ENCODE measurements around the gene ERN1.
A peak's percentile ranks its signal among the peaks of the same experiment; 100 is the strongest.

Gene ERN1

DNA sequence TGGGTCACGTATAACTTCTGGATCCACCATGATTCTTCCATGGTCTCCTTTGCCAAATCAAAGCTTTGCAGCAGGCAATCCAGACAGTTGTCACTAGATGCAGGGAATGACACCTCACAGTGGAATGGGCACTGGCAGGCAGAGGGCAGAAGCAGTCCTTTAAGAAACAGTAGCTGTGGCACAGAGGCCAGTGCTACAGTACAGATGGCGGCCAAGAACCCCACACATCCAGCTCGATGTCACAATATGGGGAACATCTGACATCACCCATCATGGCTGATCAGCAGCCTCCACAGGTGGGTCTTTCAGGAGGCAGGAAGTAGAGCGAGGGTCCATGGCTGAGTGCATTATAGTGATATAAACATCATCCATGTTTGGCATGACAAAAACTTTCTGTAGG, 18.8 kb upstream of the ERN1 start:
- TF ChIP-seq, protein P1, sequence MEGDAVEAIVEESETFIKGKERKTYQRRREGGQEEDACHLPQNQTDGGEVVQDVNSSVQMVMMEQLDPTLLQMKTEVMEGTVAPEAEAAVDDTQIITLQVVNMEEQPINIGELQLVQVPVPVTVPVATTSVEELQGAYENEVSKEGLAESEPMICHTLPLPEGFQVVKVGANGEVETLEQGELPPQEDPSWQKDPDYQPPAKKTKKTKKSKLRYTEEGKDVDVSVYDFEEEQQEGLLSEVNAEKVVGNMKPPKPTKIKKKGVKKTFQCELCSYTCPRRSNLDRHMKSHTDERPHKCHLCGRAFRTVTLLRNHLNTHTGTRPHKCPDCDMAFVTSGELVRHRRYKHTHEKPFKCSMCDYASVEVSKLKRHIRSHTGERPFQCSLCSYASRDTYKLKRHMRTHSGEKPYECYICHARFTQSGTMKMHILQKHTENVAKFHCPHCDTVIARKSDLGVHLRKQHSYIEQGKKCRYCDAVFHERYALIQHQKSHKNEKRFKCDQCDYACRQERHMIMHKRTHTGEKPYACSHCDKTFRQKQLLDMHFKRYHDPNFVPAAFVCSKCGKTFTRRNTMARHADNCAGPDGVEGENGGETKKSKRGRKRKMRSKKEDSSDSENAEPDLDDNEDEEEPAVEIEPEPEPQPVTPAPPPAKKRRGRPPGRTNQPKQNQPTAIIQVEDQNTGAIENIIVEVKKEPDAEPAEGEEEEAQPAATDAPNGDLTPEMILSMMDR (IDR thresholded peaks at IDR 0.05; ENCODE audit: low read depth, low read length, missing control alignments), result no peak
- DNase-seq, result no peak
- no peak overlapping the region for H3K4me3 ChIP-seq (ENCODE audit: low read depth, low read length)
- peaks cover 5% of the 10 kb centered on the region for H3K36me3 ChIP-seq (replicated peaks)
- in situ Hi-C loops (cut with HindIII; ENCODE audit: low pct_ligation_motif_present, low sequenced_read_pairs), result no loop called here
- no peaks in the 10 kb centered on the region for H3K27me3 ChIP-seq (replicated peaks)
- no peak overlapping the region for H3K27ac ChIP-seq

GRCh38 chr17:64148017-64148631, 18.2 kb upstream of the ERN1 start:
- Histone ChIP-seq H3K4me3 (ENCODE audit: low read depth, low read length) (no peak overlapping the region), H3K27me3 (replicated peaks) (no peaks in the 10 kb centered on the region), H3K27ac (no peak overlapping the region), H3K36me3 (replicated peaks) (peaks cover 5% of the 10 kb centered on the region)
- TF ChIP-seq, protein P1 (IDR thresholded peaks at IDR 0.05; ENCODE audit: low read depth, low read length, missing control alignments), result no peak
- in situ Hi-C loops (cut with HindIII; ENCODE audit: low pct_ligation_motif_present, low sequenced_read_pairs), result no loop called here
- no peak for DNase-seq

DNA sequence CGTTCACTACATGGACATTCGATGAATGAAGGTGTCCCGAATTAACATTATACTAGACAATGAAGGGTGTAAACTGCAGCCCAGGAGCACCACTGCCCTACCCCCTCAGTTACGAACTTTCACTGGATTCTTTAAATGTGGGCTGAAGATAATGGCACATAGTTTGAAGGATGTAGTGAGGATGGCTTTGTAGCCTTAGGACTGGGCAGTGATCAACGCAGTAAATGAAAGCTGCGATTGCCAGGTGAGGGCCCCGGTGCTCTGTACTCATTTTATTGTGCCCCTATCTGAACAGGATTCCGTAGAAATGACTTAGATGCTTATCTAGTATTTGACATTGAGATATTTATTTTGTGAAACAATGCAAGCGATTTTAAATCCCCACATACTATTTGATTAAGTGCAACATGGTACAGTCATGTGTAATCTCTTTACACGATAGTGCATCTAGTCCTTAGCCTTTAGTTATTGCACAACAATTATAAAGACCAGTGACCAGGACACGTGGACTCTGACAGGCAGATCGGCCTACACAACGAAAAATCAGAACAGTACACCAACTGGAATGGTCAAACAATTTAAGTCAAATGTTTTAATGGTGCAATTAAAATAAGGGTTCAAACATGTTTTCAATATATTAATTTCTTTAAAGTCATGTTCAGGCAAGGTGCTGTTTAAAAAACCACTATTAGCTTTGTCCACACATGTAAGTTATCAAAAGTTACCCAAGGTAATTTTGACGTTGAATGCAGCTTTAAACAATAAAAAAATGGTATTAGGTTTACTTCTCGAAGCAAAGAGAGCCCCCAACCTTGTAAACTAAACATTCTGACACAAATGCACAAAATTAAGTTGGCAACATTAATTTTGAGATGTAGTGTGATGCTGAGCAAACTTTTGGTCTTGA, 17.4 kb upstream of the ERN1 start:
- Histone ChIP-seq H3K27ac (no peak overlapping the region), H3K27me3 (replicated peaks) (no peaks in the 10 kb centered on the region), H3K4me3 (ENCODE audit: low read depth, low read length) (peak overlapping the region; percentile 86), H3K36me3 (replicated peaks) (peaks cover 5% of the 10 kb centered on the region)
- no peak for DNase-seq
- in situ Hi-C loops (cut with HindIII; ENCODE audit: low pct_ligation_motif_present, low sequenced_read_pairs), result no loop called here
- TF ChIP-seq, protein P1 (IDR thresholded peaks at IDR 0.05; ENCODE audit: low read depth, low read length, missing control alignments), result no peak

GRCh38 chr17:64146418-64147109, 16.6 kb upstream of the ERN1 start:
- DNase-seq, result peak; percentile 56
- Histone ChIP-seq H3K27me3 (replicated peaks) (no peaks in the 10 kb centered on the region), H3K36me3 (replicated peaks) (peaks cover 5% of the 10 kb centered on the region), H3K4me3 (ENCODE audit: low read depth, low read length) (peak overlapping the region; percentile 86), H3K27ac (peak overlapping the region; percentile 88)
- in situ Hi-C loops (cut with HindIII; ENCODE audit: low pct_ligation_motif_present, low sequenced_read_pairs), result no loop called here
- TF ChIP-seq, protein P1 (IDR thresholded peaks at IDR 0.05; ENCODE audit: low read depth, low read length, missing control alignments), result no peak

DNA sequence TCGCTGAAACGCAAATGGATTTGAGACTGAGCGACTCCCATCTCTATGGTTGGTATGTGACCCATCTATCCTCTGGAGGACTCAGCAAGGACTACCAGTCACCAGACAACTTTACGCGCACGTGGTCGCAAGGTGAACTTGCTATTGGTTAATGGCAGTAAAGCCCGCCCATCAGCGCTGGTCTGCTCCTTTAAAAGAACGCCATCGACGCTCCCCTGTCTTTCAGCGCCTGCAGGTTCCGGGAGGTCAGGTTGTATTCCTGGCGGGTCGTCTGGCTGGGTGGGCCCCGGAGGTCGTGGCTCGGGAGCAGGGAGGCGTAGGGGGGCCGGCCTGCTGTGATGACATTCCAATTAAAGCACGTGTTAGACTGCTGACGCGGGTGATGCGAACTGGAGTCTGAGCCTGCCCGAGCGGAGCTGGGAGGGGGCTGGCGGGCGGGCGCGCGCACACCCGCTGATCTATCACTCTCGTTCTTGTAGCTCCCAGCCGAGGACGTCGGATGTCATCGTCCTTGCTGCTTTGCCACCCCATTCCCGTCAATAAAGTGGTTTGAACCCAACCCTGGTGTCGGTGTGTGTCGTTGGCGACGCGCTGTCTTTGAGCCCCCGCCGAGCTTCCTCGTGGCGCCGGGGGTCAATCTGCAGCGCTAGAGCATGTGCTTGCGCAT, 15.9 kb upstream of the ERN1 start:
- H3K27ac ChIP-seq, result peak overlapping the region; percentile 88
- peak overlapping the region; percentile 86 for H3K4me3 ChIP-seq (ENCODE audit: low read depth, low read length)
- in situ Hi-C loops (cut with HindIII; ENCODE audit: low pct_ligation_motif_present, low sequenced_read_pairs), result no loop called here
- DNase-seq, result peak; percentile 99
- TF ChIP-seq, protein P1 (IDR thresholded peaks at IDR 0.05; ENCODE audit: low read depth, low read length, missing control alignments), result no peak
- no peaks in the 10 kb centered on the region for H3K27me3 ChIP-seq (replicated peaks)
- H3K36me3 ChIP-seq (replicated peaks), result peaks cover 5% of the 10 kb centered on the region

Measured in brain microvascular endothelial cell (primary cell).